B cell (primary cell): ENCODE results near the gene GRHL3. TPM values are rescaled to one million over a fixed set of nuclear protein-coding genes. Genes with fewer than 3 reads are reported as not detected.

Experiments
- ATAC-seq: fragments of 200-7000 bp; cut with Tn5 transposase; one replicate; pipeline ENCODE4 v1.10.0; 2021; ENCODE audit warnings: low read depth, mild to moderate bottlenecking, moderate number of reproducible peaks, moderate library complexity
- CTCF ChIA-PET: fragments of 350-600 bp; sonication (Branson Sonifier 250); formaldehyde crosslinking; loops from one replicate; lab custom pipeline; 2021; ENCODE audit warnings: antibody characterized with exemption, inconsistent platforms; lab: Charles Lee
- POLR2A ChIA-PET: fragments of 350-600 bp; sonication (Branson Sonifier 250); formaldehyde crosslinking; loops from one replicate; lab custom pipeline; 2021; ENCODE audit warnings: antibody characterized with exemption; lab: Charles Lee
- DNase-seq: peaks from one replicate; pipeline ENCODE4 v3.0.0; 2013
- H2AFZ ChIP-seq: 2 replicates; pipeline ENCODE4 v1.6.1; 2012; ENCODE audit warnings: mild to moderate bottlenecking, low read depth, low read length; ENCODE audit not compliant: insufficient read depth, poor library complexity, severe bottlenecking
- H3K27ac ChIP-seq, 2 donors: 1 replicate in 1 of 2; 2 replicates in 1 of 2; pipeline ENCODE4 v1.5.1; 2012 to 2013; ENCODE audit warnings: low read length in 2 of 2, mild to moderate bottlenecking in 2 of 2, moderate library complexity in 1 of 2
- H3K27me3 ChIP-seq, 4 experiments: fragments of 200-600 bp in 1 of 4; sonication (generic) in 1 of 4; replicated peaks in 1 of 4; 1 replicate in 2 of 4; 2 replicates in 2 of 4; pipeline versions ENCODE4 v1.6.1 to v1.7.0; 2013 to 2016; ENCODE audit warnings: low read length in 3 of 4, mild to moderate bottlenecking in 2 of 4, mixed read lengths in 1 of 4, moderate library complexity in 1 of 4; ENCODE audit not compliant: insufficient read depth in 4 of 4, control insufficient read depth in 3 of 4; ENCODE audit errors: control extremely low read depth in 1 of 4
- H3K36me3 ChIP-seq, 2 experiments: replicated peaks in 1 of 2; 1 replicate in 1 of 2; 2 replicates in 1 of 2; pipeline versions ENCODE4 v1.6.1 to v1.7.1; 2013; ENCODE audit warnings: low read length in 1 of 2; ENCODE audit not compliant: insufficient read depth in 2 of 2, control insufficient read depth in 1 of 2; ENCODE audit errors: control extremely low read depth in 1 of 2, extremely low read depth in 1 of 2
- H3K4me1 ChIP-seq, 2 donors: fragments of 200-600 bp in 1 of 2; sonication (generic) in 1 of 2; 1 replicate in 1 of 2; 2 replicates in 1 of 2; pipeline versions ENCODE4 v1.5.1 to v1.6.1; 2013 to 2017; ENCODE audit warnings: low read length in 2 of 2; ENCODE audit not compliant: control insufficient read depth in 2 of 2, insufficient read depth in 2 of 2
- H3K4me2 ChIP-seq: replicated peaks from 2 replicates; pipeline ENCODE3; 2012; ENCODE audit warnings: mild to moderate bottlenecking, low read depth, low read length; ENCODE audit not compliant: poor library complexity, severe bottlenecking
- H3K4me3 ChIP-seq, 5 experiments: fragments of 200-600 bp in 1 of 5; sonication (generic) in 1 of 5; 1 replicate in 3 of 5; 2 replicates in 2 of 5; pipeline versions ENCODE4 v1.5.1 to v1.7.0; 2011 to 2016; ENCODE audit warnings: low read length in 4 of 5, mild to moderate bottlenecking in 4 of 5, low read depth in 2 of 5, control low read depth in 1 of 5, moderate library complexity in 1 of 5; ENCODE audit not compliant: insufficient read depth in 1 of 5; ENCODE audit errors: control extremely low read depth in 1 of 5, extremely low read depth in 1 of 5
- H3K79me2 ChIP-seq: fragments of 200-600 bp; sonication (generic); one replicate; pipeline ENCODE4 v1.6.0; 2016; ENCODE audit warnings: low read length; ENCODE audit not compliant: control insufficient read depth, insufficient read depth
- H3K9ac ChIP-seq: fragments of 200-600 bp; sonication (generic); 2 replicates; pipeline ENCODE4 v1.6.1; 2017; ENCODE audit warnings: mild to moderate bottlenecking, low read length, moderate library complexity
- H3K9me3 ChIP-seq, 3 donors: one replicate each; pipeline versions ENCODE4 v1.6.1 to v1.7.1; 2013; ENCODE audit warnings: low read length in 2 of 3; ENCODE audit not compliant: control insufficient read depth in 2 of 3, insufficient read depth in 1 of 3; ENCODE audit errors: control extremely low read depth in 1 of 3
- H4K20me1 ChIP-seq: 2 replicates; pipeline ENCODE4 v1.6.0; 2012; ENCODE audit warnings: mild to moderate bottlenecking, low read length; ENCODE audit not compliant: insufficient read depth, control insufficient read depth, poor library complexity, severe bottlenecking
- H3K27ac Mint-ChIP-seq: one replicate; pipeline ENCODE4 v1.8.0; 2021; ENCODE audit warnings: mixed read lengths
- H3K27me3 Mint-ChIP-seq: one replicate; pipeline ENCODE4 v1.8.0; 2021; ENCODE audit warnings: mixed read lengths
- H3K4me1 Mint-ChIP-seq: one replicate; pipeline ENCODE4 v1.8.0; 2021; ENCODE audit warnings: mixed read lengths
- H3K4me3 Mint-ChIP-seq: one replicate; pipeline ENCODE4 v1.8.0; 2021; ENCODE audit warnings: mixed read lengths
- H3K9me3 Mint-ChIP-seq: one replicate; pipeline ENCODE4 v1.8.0; 2022; ENCODE audit warnings: mixed read lengths; ENCODE audit not compliant: insufficient read depth
- CTCF ChIP-seq: fragments of 200-600 bp; IDR thresholded peaks from one replicate; pipeline ENCODE4 v1.8.0; 2022; ENCODE audit warnings: antibody characterized with exemption, mild to moderate bottlenecking
- EZH2 ChIP-seq: IDR thresholded peaks from 2 replicates; pipeline ENCODE4 v1.6.1; 2012; ENCODE audit warnings: borderline replicate concordance, low read depth, mild to moderate bottlenecking, moderate library complexity, low read length; ENCODE audit not compliant: insufficient read depth, poor library complexity, severe bottlenecking
- WGBS: methylation state at CpG from one replicate; pipeline ENCODE4 v1.1.5; 2013; ENCODE audit warnings: missing lambda C conversion rate; ENCODE audit not compliant: insufficient coverage; 5-methylcytosine and 5-hydroxymethylcytosine counted together
- intact Hi-C: fragments of 100-400 bp; cut with micrococcal nuclease; formaldehyde crosslinking; loops from one replicate; pipeline ENCODE4 v1.10.0; 2022
- polyA plus RNA-seq: library from polyadenylated mRNA; depleted of rRNA; stranded (reverse); fragments of >200 nt; gene quantifications from 2 replicates; pipeline ENCODE4 v1.2.3, GENCODE V29; 2012
- total RNA-seq, 2 donors: library from RNA; stranded (reverse); fragments of 120-200 nt in 1 of 2; gene quantifications; 1 replicate in 1 of 2; 2 replicates in 1 of 2; pipeline versions ENCODE4 v1.2.3 to v1.2.4, GENCODE V29; 2013 to 2022

The GRHL3 gene
- total and polyA plus RNA-seq, 2 donors (not counting 1 experiment from before 2014, with no cell fraction given): not detected

- Histone ChIP-seq H2AFZ (no peak overlapping the region), H3K4me2 (no peak overlapping the region), H3K9me3 (no peaks in the 10 kb centered on the region), H3K4me1 (no peaks in the 10 kb centered on the region), H3K9ac (no peak overlapping the region), H3K4me3 (no peak overlapping the region), H4K20me1 (no peaks in the 10 kb centered on the region), H3K36me3 (no peaks in the 10 kb centered on the region), H3K27ac (no peak overlapping the region), H3K27me3 (no peaks in the 10 kb centered on the region), H3K79me2 (no peaks in the 10 kb centered on the region)
- no peaks in the 10 kb centered on the region for H3K9me3 Mint-ChIP-seq
- H3K27me3 Mint-ChIP-seq: peaks cover 8% of the 10 kb centered on the region
- TF ChIP-seq EZH2: no peak
- no peak for TF ChIP-seq CTCF
- ATAC-seq (no peak), DNase-seq (no peak)
- H3K27ac Mint-ChIP-seq: no peak overlapping the region
- no peaks in the 10 kb centered on the region for H3K4me1 Mint-ChIP-seq
- no peak overlapping the region for H3K4me3 Mint-ChIP-seq
- no CpG with 5 or more reads among the region's 1 CpG for WGBS
- CTCF ChIA-PET: interaction anchor here (1.1 kb wide), 1 partner anchor 10 kb away, joined by 3 read pairs; no protein-coding TSS in a partner anchor
- POLR2A ChIA-PET: no interaction called here
- intact Hi-C loops: no loop called here
Measured at GRCh38 chr1:24288479-24288878, 30.7 kb upstream of the GRHL3 start.

- ChIA-PET CTCF (interaction anchor here (0.6 kb wide), 1 partner anchor 399 kb away, joined by 3 read pairs; no protein-coding TSS in a partner anchor), POLR2A (no interaction called here)
- DNase-seq (no peak), ATAC-seq (no peak)
- H3K27ac ChIP-seq: no peak overlapping the region
- H3K4me1 ChIP-seq: no peaks in the 10 kb centered on the region
- Mint-ChIP-seq H3K4me3 (no peak overlapping the region), H3K27ac (no peak overlapping the region), H3K4me1 (no peaks in the 10 kb centered on the region), H3K9me3 (no peaks in the 10 kb centered on the region), H3K27me3 (peaks cover 8% of the 10 kb centered on the region)
- H3K36me3 ChIP-seq: no peaks in the 10 kb centered on the region
- no peaks in the 10 kb centered on the region for H3K79me2 ChIP-seq
- H3K9ac ChIP-seq: no peak overlapping the region
- no peak overlapping the region for H3K4me2 ChIP-seq
- H3K9me3 ChIP-seq: no peaks in the 10 kb centered on the region
- H3K27me3 ChIP-seq: no peaks in the 10 kb centered on the region
- no peaks in the 10 kb centered on the region for H4K20me1 ChIP-seq
- no peak for TF ChIP-seq CTCF
- TF ChIP-seq EZH2: no peak
- intact Hi-C loops: no loop called here
- H2AFZ ChIP-seq: no peak overlapping the region
- 56% methylated on average over 15 of the region's 15 CpGs for WGBS
- no peak overlapping the region for H3K4me3 ChIP-seq
Measured at GRCh38 chr1:24289937-24290595, 29.1 kb upstream of the GRHL3 start.
